GM12891 (cell line): ENCODE data around the gene SSBP2.

Experiments
- PAX5 ChIP-seq: IDR thresholded peaks from 2 replicates; pipeline ENCODE4 v1.6.1; 2011; ENCODE audit warnings: low read length, moderate library complexity, mild to moderate bottlenecking; ENCODE audit not compliant: insufficient read depth, severe bottlenecking
- POLR2A ChIP-seq: IDR thresholded peaks from 2 replicates; pipeline ENCODE4 v1.6.1; 2011; ENCODE audit warnings: low read depth, low read length, control low read depth
- TAF1 ChIP-seq: IDR thresholded peaks from 2 replicates; pipeline ENCODE4 v1.6.1; 2011; ENCODE audit warnings: low read depth, low read length, control low read depth

- TF ChIP-seq TAF1 (no peak), PAX5 (no peak), POLR2A (no peak)
Observed at GRCh38 chr5:81728301-81728700, 22.6 kb downstream of the SSBP2 start.
